ENCODE results near the gene GBP7.

GRCh38 chr1:89095737-89096136 is 80.1 kb downstream of the GBP7 start:
- TF ChIP-seq CTCF (IDR thresholded peaks at IDR 0.05): no peak
- TF ChIP-seq EP300 (IDR thresholded peaks at IDR 0.05): no peak
